OCI-LY7 (cell line): ENCODE data around the gene COL18A1. TPM values are rescaled to one million over a fixed set of nuclear protein-coding genes. Genes with fewer than 3 reads are reported as not detected.

Experiments
- BruUV-seq: library from RNA; stranded (reverse); fragments of 400-500 nt; replicated peaks from 2 replicates; lab custom pipeline; 2021; lab: Mats Ljungman, UMichigan
- CTCF ChIA-PET: fragments of 300-600 bp; sonication (Branson Sonifier 250); formaldehyde crosslinking; loops from one replicate; lab custom pipeline; 2022; ENCODE audit warnings: antibody characterized with exemption; ENCODE audit not compliant: unreplicated experiment; lab: Charles Lee
- POLR2A ChIA-PET: fragments of 300-600 bp; sonication (Branson Sonifier 250); formaldehyde crosslinking; loops from one replicate; lab custom pipeline; 2022; ENCODE audit warnings: antibody characterized with exemption; lab: Charles Lee
- DNase-seq: peaks from one replicate; pipeline ENCODE4 v3.0.0-alpha.2; 2015; ENCODE audit warnings: low spot score
- H2AFZ ChIP-seq: fragments of 200-600 bp; sonication (generic), shearing (Covaris generic); 2 replicates; pipeline ENCODE4 v1.6.1; 2014; ENCODE audit warnings: mild to moderate bottlenecking, antibody characterized with exemption, low read length, moderate library complexity
- H3K27ac ChIP-seq: fragments of 200-600 bp; sonication (generic); 2 replicates; pipeline ENCODE4 v1.5.1; 2014; ENCODE audit warnings: mixed run types, low read depth, mild to moderate bottlenecking, moderate library complexity, low read length, inconsistent platforms; ENCODE audit not compliant: poor library complexity, severe bottlenecking
- H3K36me3 ChIP-seq: fragments of 200-600 bp; sonication (generic); 2 replicates; pipeline ENCODE4 v1.6.1; 2014; ENCODE audit warnings: mild to moderate bottlenecking, antibody characterized with exemption, low read length, moderate library complexity, mixed read lengths; ENCODE audit not compliant: insufficient read depth
- H3K4me1 ChIP-seq: fragments of 200-600 bp; sonication (generic); 2 replicates; pipeline ENCODE4 v1.5.1; 2014; ENCODE audit warnings: mild to moderate bottlenecking, low read length; ENCODE audit not compliant: insufficient read depth, poor library complexity, severe bottlenecking
- H3K4me2 ChIP-seq: fragments of 200-600 bp; sonication (generic); 2 replicates; pipeline ENCODE4 v1.6.1; 2014; ENCODE audit warnings: mild to moderate bottlenecking, low read length
- H3K4me3 ChIP-seq: fragments of 200-600 bp; sonication (generic); 2 replicates; pipeline ENCODE4 v1.5.1; 2014; ENCODE audit warnings: mild to moderate bottlenecking, low read depth, low read length; ENCODE audit not compliant: poor library complexity, severe bottlenecking
- H3K79me2 ChIP-seq: fragments of 200-600 bp; sonication (generic); 2 replicates; pipeline ENCODE4 v1.6.1; 2016; ENCODE audit warnings: low read depth, mild to moderate bottlenecking, low read length, moderate library complexity, mixed read lengths; ENCODE audit not compliant: insufficient read depth
- H3K9me2 ChIP-seq: fragments of 200-600 bp; sonication (generic); 2 replicates; pipeline ENCODE4 v1.6.1; 2016; ENCODE audit warnings: mild to moderate bottlenecking, low read length, mixed read lengths; ENCODE audit not compliant: insufficient read depth
- H3K9me3 ChIP-seq: fragments of 200-600 bp; sonication (generic); 2 replicates; pipeline ENCODE4 v1.6.1; 2014; ENCODE audit warnings: mild to moderate bottlenecking, mixed run types, low read length, mixed read lengths
- H4K20me1 ChIP-seq: fragments of 200-600 bp; sonication (generic); 2 replicates; pipeline ENCODE4 v1.6.1; 2014; ENCODE audit warnings: mild to moderate bottlenecking, antibody characterized with exemption, low read length, moderate library complexity, mixed read lengths; ENCODE audit not compliant: insufficient read depth
- EZH2phosphoT487 ChIP-seq: fragments of 200-600 bp; sonication (generic); IDR thresholded peaks from 2 replicates; pipeline ENCODE4 v1.6.1; 2018; ENCODE audit warnings: low read depth, borderline replicate concordance, mild to moderate bottlenecking, mixed run types, antibody characterized with exemption, low read length, moderate library complexity, mixed read lengths
- intact Hi-C: fragments of 100-400 bp; cut with micrococcal nuclease; formaldehyde crosslinking; loops from one replicate; pipeline ENCODE4 v1.10.0; 2022; ENCODE audit not compliant: unreplicated experiment
- total RNA-seq, 2 experiments: library from RNA; depleted of rRNA in 1 of 2; stranded (reverse); fragments of >200 nt in 1 of 2; shearing (Covaris generic) in 1 of 2; gene quantifications; 2 replicates each; pipeline ENCODE4 v1.2.3, GENCODE V29; 2014 to 2022
- TF ChIP-seq, protein P1 (sequence below): fragments of 200-600 bp; sonication (generic); conservative IDR thresholded peaks from 2 replicates; pipeline ENCODE4 v1.5.1; 2014; ENCODE audit warnings: mild to moderate bottlenecking, antibody characterized with exemption, low read length, moderate library complexity, mixed read lengths

COL18A1 gene
- total RNA-seq, 2 experiments from 2014 or later: 0.23 to 7.4 TPM

DNA sequence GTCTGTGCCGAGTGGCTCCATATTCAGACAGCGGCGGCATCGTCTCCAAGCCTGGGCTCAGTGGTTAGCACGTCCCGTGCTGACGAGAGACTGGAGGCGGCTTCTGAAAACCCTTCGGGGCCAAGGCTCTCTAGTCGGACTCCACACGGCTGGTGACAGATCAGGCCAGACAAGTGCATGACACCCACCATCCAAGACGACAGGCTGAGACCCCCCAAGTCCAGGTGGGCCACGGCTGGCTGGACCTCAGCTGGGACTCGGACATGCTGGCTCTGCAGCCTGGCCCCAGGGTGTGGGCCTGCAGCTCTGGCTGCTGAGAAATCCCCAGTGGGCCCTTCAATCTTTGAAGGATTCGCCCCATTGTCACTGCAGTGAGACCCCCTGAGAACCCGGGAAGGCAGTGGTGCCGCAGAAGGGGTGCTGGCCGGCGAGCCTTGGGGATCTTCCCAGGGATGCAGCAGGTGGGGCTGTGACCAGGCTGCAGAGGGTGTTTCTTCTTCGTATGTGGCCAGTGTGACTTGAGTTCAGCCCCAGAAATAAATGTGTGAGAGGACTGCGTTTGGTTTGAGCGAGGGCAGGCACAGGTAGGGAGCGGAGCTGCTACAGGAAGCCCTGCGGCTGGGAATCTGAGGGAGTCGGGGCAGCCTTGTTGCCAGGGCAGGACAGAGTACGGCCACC is 153.2 kb downstream of the COL18A1 start:
- DNase-seq: no peak

DNA sequence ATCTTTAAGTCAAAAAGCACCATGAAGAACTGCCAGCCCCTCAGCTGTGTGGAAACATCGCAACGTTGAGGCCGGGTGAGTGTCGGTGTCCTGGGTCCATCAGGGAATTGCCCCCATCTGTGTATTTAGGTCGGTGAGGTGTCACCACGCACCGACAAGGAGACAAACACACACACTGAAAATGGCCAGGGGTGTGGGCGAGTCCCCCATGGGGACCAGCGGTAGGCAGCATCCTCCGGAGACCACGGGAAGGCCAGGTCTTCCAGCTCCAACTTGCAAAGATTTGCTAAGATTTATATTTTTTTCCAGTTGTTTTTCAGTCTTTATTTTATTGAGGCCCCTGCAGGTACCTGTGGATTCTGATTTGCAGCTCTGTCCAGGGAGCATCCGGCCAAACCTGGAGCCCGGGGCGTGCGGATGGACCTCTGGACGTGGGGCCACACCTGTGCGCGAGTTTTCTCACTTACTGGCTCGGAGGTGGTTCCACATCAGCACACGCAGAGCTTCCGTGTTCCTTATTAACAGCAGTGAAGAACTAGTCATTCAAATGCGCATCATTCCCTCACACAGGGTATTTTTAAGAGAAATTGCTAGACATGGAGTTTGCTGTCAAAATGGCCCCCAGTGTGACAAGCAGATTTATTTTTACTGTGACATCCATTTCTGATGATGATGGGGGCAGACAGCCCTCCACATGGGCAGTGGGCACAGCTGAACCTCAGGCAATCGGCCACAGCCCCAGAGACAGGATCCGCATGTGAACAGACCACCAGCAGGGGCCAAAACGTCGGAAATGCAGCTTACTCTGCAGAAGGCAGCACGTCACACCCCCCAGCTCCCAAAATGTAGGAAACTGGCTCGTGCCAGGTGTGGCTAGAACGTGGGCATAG is 154.5 kb downstream of the COL18A1 start:
- intact Hi-C loops: loop anchor here (5.0 kb wide), 1 partner anchor 83 kb away; the partner anchor contains the start of gene PCBP3
- TF ChIP-seq, protein P1, sequence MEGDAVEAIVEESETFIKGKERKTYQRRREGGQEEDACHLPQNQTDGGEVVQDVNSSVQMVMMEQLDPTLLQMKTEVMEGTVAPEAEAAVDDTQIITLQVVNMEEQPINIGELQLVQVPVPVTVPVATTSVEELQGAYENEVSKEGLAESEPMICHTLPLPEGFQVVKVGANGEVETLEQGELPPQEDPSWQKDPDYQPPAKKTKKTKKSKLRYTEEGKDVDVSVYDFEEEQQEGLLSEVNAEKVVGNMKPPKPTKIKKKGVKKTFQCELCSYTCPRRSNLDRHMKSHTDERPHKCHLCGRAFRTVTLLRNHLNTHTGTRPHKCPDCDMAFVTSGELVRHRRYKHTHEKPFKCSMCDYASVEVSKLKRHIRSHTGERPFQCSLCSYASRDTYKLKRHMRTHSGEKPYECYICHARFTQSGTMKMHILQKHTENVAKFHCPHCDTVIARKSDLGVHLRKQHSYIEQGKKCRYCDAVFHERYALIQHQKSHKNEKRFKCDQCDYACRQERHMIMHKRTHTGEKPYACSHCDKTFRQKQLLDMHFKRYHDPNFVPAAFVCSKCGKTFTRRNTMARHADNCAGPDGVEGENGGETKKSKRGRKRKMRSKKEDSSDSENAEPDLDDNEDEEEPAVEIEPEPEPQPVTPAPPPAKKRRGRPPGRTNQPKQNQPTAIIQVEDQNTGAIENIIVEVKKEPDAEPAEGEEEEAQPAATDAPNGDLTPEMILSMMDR: no peak
- TF ChIP-seq EZH2phosphoT487: no peak
- CTCF ChIA-PET: no interaction called here
- Histone ChIP-seq H3K9me3 (no peaks in the 10 kb centered on the region), H3K4me2 (no peak overlapping the region), H3K79me2 (no peaks in the 10 kb centered on the region), H2AFZ (no peak overlapping the region), H3K36me3 (no peaks in the 10 kb centered on the region), H4K20me1 (no peaks in the 10 kb centered on the region), H3K4me3 (no peak overlapping the region), H3K9me2 (no peaks in the 10 kb centered on the region), H3K27ac (no peak overlapping the region), H3K4me1 (peaks cover 10% of the 10 kb centered on the region)
- no TSS peak for BruUV-seq
- POLR2A ChIA-PET: no interaction called here
- no peak for DNase-seq

More for the DNA sequence above, 153.2 kb downstream of the COL18A1 start:
- TF ChIP-seq EZH2phosphoT487: no peak
- TF ChIP-seq, protein P1: no peak
- no peaks in the 10 kb centered on the region for H3K9me2 ChIP-seq
- H3K36me3 ChIP-seq: no peaks in the 10 kb centered on the region
- BruUV-seq: no TSS peak
- peaks cover 11% of the 10 kb centered on the region for H3K4me1 ChIP-seq
- H3K27ac ChIP-seq: no peak overlapping the region
- no peaks in the 10 kb centered on the region for H3K79me2 ChIP-seq
- H2AFZ ChIP-seq: no peak overlapping the region
- H4K20me1 ChIP-seq: no peaks in the 10 kb centered on the region
- H3K9me3 ChIP-seq: no peaks in the 10 kb centered on the region
- CTCF ChIA-PET: no interaction called here
- H3K4me3 ChIP-seq: no peak overlapping the region
- H3K4me2 ChIP-seq: no peak overlapping the region
- intact Hi-C loops: loop anchor here (5.0 kb wide), 1 partner anchor 84 kb away; the partner anchor contains the start of gene PCBP3
- POLR2A ChIA-PET: no interaction called here
